Activated naive CD4-positive, alpha-beta T cell (primary cell): Measurements from ENCODE around the gene DRICH1.
"Not testable (repeated sequence)": the region's sequence is repeated elsewhere in the genome, so short reads cannot be mapped to it uniquely, and the experiment has no call there.

ENCODE experiments used
- DNase-seq, 4 experiments: peaks; one replicate each; lab custom pipeline; 2025; lab: John Stamatoyannopoulos, UW

Gene DRICH1

DNA sequence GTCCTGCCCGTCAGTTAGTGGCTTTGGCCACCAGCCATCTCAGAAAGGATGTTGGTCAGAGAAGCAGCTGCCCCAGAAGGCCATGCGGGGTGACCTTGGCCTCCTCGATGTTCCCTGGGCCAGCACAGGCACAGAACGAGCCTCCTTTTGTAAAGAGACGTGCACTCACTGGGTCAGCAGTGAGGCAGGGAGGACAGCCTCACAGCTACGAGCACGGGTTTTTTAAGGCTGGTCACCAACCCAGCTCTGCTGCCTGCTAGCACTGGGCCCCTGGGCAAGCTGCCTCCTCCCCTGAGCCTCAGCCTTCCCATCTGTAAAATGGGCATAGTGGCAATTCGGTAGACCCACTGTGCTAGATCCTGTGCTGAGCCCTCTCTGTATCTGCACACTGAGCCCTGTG, 62.8 kb downstream of the DRICH1 start:
- no peak for DNase-seq

GRCh38 chr22:23566705-23567475, 65.2 kb downstream of the DRICH1 start:
- DNase-seq = no peak

- DNase-seq = no peak
Observed at GRCh38 chr22:23565915-23566704, 66.0 kb downstream of the DRICH1 start.

DNA sequence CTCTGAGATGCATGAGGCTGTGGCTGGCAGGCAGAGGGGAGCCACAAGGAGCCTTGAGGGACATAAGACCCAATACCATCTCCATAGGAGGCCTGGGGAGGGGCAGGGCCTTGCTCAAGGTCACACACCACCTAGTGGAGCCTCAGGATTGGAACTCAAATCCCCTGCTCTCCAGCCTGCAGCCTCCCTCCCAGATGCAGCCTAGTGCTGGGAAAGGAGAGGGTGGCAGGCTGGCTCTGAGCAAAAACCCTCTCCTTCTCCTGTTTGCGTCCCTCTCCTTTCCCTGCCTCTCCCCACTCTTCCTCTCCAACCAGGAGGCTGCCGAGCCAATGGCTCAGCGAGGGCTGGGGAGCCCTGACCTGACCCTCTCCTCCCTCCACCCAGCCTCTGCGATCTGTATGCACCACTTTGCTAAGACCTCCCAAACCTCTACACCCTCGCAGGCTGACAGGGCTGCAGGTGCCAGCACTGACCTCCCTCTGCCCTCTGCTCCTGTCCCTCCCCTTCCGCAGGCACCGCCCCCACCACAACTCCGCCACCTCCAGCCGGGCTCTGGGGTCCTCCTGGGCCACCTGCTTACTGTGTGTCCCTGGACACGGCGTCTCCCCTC, 66.7 kb downstream of the DRICH1 start:
- DNase-seq = no peak

- no peak for DNase-seq
Observed at GRCh38 chr22:23564276-23564675, 67.8 kb downstream of the DRICH1 start.

GRCh38 chr22:23563111-23563510, 69.0 kb downstream of the DRICH1 start:
- no peak for DNase-seq

DNA sequence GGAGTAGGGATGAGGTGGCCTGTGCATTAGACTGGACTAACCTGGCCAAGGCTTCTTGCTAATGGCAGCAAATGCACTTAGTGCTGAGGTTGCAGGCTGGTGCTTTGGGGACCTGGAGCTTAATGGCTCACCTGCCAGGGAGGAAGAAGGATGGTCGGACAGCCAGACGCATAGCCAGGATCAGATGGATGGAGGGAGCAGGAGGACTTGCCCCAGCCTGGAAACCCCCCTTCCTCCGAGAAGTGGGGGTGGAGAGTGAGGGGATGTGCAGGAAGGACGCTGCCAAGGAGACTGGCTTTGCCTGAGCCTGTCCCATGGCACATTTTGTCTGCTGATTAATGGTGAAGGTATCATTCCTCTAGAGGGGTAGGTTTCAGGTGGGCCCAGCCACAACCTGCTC, 69.9 kb downstream of the DRICH1 start:
- DNase-seq = no peak

DNA sequence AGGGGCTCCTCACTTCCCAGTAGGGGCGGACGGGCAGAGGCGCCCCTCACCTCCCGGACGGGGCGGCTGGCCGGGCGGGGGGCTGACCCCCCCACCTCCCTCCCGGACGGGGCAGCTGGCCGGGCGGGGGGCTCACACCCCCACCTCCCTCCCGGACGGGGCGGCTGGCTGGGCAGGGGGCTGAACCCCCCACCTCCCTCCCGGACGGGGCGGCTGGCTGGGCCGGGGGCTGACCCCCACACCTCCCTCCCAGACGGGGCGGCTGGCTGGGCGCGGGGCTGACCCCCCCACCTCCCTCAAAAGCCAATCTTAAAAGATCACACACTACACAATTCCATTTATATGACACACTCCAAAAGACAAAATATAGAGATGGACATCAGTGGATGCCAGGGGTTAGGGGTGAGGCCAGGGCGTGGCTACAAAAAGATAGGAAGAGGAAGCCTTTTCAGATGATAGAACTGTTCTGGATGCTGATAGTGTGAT, 71.1 kb downstream of the DRICH1 start:
- not testable (repeated sequence) for DNase-seq

DNA sequence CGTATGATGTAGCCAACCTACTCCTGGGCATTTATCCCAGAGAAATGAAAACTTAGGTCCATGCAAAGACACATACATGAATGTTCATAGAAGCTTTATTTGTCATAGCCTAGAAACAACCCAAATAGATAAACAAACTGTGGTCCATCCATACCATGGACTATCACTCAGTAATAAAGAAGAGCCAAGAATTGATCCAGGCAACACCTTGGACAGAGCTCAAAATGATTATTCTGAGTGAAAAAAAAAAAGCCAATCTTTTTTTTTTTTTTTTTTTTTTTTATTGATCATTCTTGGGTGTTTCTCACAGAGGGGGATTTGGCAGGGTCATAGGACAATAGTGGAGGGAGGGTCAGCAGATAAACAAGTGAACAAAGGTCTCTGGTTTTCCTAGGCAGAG, 71.9 kb downstream of the DRICH1 start:
- not testable (repeated sequence) for DNase-seq
